Vagina (tissue), 2 donors: ENCODE results near the gene REEP1.

Experiments
- POLR2AphosphoS5 ChIP-seq, 2 donors: sonication (generic); formaldehyde crosslinking; IDR thresholded peaks; one replicate each; pipeline ENCODE4 v1.9.0; 2017; ENCODE audit warnings: antibody characterized with exemption in 2 of 2, mild to moderate bottlenecking in 2 of 2, low read depth in 1 of 2; ENCODE audit not compliant: insufficient read depth in 1 of 2
- TF ChIP-seq, protein P1 (sequence below), 3 experiments: fragments of 450-650 bp in 2 of 3; fragments of 200-600 bp in 1 of 3; sonication (generic) in 1 of 3; IDR thresholded peaks; one replicate each; pipeline ENCODE4 v1.5.1; 2017 to 2019; ENCODE audit warnings: antibody characterized with exemption in 3 of 3, mild to moderate bottlenecking in 2 of 3, moderate library complexity in 2 of 3

DNA sequence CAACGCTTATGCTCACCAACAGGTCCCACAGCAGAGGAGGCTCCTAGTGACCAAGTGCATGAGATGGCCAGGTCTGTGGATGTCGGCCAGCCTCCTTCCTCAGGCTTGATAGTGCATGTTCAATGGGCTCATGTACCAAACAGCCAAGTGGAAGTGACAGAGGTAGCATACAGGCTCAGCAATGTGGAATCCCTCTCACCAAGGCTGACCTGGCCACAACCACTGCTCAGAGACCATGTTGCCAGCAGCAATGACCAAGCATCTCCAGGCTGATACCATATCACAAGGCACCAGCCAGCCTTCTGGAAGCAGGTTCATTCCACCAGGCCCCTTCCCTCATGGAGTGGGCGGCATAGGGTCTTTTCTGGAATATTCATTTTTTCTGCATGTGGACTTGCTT is 61.5 kb downstream of the REEP1 start:
- TF ChIP-seq, protein P1, sequence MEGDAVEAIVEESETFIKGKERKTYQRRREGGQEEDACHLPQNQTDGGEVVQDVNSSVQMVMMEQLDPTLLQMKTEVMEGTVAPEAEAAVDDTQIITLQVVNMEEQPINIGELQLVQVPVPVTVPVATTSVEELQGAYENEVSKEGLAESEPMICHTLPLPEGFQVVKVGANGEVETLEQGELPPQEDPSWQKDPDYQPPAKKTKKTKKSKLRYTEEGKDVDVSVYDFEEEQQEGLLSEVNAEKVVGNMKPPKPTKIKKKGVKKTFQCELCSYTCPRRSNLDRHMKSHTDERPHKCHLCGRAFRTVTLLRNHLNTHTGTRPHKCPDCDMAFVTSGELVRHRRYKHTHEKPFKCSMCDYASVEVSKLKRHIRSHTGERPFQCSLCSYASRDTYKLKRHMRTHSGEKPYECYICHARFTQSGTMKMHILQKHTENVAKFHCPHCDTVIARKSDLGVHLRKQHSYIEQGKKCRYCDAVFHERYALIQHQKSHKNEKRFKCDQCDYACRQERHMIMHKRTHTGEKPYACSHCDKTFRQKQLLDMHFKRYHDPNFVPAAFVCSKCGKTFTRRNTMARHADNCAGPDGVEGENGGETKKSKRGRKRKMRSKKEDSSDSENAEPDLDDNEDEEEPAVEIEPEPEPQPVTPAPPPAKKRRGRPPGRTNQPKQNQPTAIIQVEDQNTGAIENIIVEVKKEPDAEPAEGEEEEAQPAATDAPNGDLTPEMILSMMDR (IDR thresholded peaks at IDR 0.05): no peak
- no peak for TF ChIP-seq POLR2AphosphoS5 (IDR thresholded peaks at IDR 0.05; ENCODE audit: insufficient read depth in 1 of 2, low read depth in 1 of 2)
